GM12878 (cell line): ENCODE measurements around the gene RPL38. TPM values are rescaled to one million over a fixed set of nuclear protein-coding genes. Genes with fewer than 3 reads are reported as not detected.

Source experiments
- ATAC-seq: fragments of 200-7000 bp; cut with Tn5 transposase; 3 replicates; pipeline ENCODE4 v1.9.1; 2020; ENCODE audit warnings: mild to moderate bottlenecking, moderate library complexity
- BruUV-seq: library from RNA; stranded (reverse); fragments of 400-500 nt; replicated peaks from 2 replicates; lab custom pipeline; 2021; lab: Mats Ljungman, UMichigan
- CTCF ChIA-PET: fragments of 300-600 bp; sonication (Branson Sonifier 250); formaldehyde crosslinking; extraction: SDS; loops from one replicate; lab custom pipeline; 2021; ENCODE audit warnings: inconsistent platforms; lab: Yijun Ruan, JAX
- POLR2A ChIA-PET: fragments of 350-600 bp; formaldehyde crosslinking; extraction: SDS; loops from one replicate; lab custom pipeline; 2021; ENCODE audit warnings: inconsistent platforms; lab: Charles Lee
- RAD21 ChIA-PET: fragments of 300-600 bp; sonication (Branson Sonifier 250); formaldehyde crosslinking; loops from one replicate; lab custom pipeline; 2023; ENCODE audit warnings: antibody characterized with exemption; ENCODE audit not compliant: unreplicated experiment; lab: Charles Lee
- SMC1A ChIA-PET: fragments of 300-600 bp; sonication (Branson Sonifier 250); formaldehyde crosslinking; loops from one replicate; lab custom pipeline; 2023; ENCODE audit not compliant: unreplicated experiment, uncharacterized antibody; lab: Charles Lee
- DNase-seq: peaks from one replicate; pipeline ENCODE4 v3.0.0-alpha.2; 2011; ENCODE audit warnings: low read depth, low spot score
- FAIRE-seq: peaks from 3 replicates; lab custom pipeline; 2011; peaks lifted over from hg19 to GRCh38; lab: Jason Lieb, UNC
- H2AFZ ChIP-seq: 2 replicates; pipeline ENCODE4 v1.6.0; 2011; ENCODE audit warnings: low read depth, low read length, control low read depth; ENCODE audit not compliant: control insufficient read depth
- H3K27ac ChIP-seq: 2 replicates; pipeline ENCODE4 v1.5.1; 2011; ENCODE audit warnings: control low read depth; ENCODE audit not compliant: control insufficient read depth, insufficient read depth
- H3K27me3 ChIP-seq, 2 experiments: replicated peaks in 1 of 2; 2 replicates each; pipeline versions ENCODE4 v1.6.0 to v1.6.1; 2011; ENCODE audit warnings: low read length in 1 of 2; ENCODE audit not compliant: control insufficient read depth in 2 of 2, insufficient read depth in 2 of 2
- H3K36me3 ChIP-seq, 2 experiments: 2 replicates each; pipeline ENCODE4 v1.5.1; 2011; ENCODE audit warnings: low read length in 1 of 2; ENCODE audit not compliant: control insufficient read depth in 2 of 2, insufficient read depth in 2 of 2
- H3K4me1 ChIP-seq: 2 replicates; pipeline ENCODE4 v1.6.1; 2011; ENCODE audit warnings: mild to moderate bottlenecking, low read length, moderate library complexity, mixed read lengths; ENCODE audit not compliant: control insufficient read depth, insufficient read depth
- H3K4me2 ChIP-seq: 2 replicates; pipeline ENCODE4 v1.6.0; 2011; ENCODE audit warnings: control low read depth; ENCODE audit not compliant: control insufficient read depth, insufficient read depth
- H3K4me3 ChIP-seq: fragments of 200-600 bp; sonication (generic); 2 replicates; pipeline ENCODE4 v1.5.1; 2016
- H3K79me2 ChIP-seq: 2 replicates; pipeline ENCODE4 v1.6.0; 2011; ENCODE audit warnings: low read length; ENCODE audit not compliant: control insufficient read depth, insufficient read depth
- H3K9ac ChIP-seq: 2 replicates; pipeline ENCODE4 v1.8.0; 2011; ENCODE audit warnings: low read length, control low read depth, mixed read lengths; ENCODE audit not compliant: control insufficient read depth, insufficient read depth
- H3K9me3 ChIP-seq: replicated peaks from 3 replicates; pipeline ENCODE4 v1.5.1; 2011; ENCODE audit warnings: mild to moderate bottlenecking, low read length; ENCODE audit not compliant: control insufficient read depth, insufficient read depth
- H4K20me1 ChIP-seq: 2 replicates; pipeline ENCODE4 v1.6.0; 2011; ENCODE audit not compliant: control insufficient read depth, insufficient read depth
- BRCA1 ChIP-seq: IDR thresholded peaks from 2 replicates; pipeline ENCODE4 v1.6.1; 2011; ENCODE audit warnings: low read depth, low read length, improper control_type of control experiment
- CBX3 ChIP-seq: fragments of 200-600 bp; sonication (generic); IDR thresholded peaks from 2 replicates; pipeline ENCODE4 v1.6.1; 2016; ENCODE audit warnings: low read depth, borderline replicate concordance
- GATAD2B ChIP-seq: fragments of 450-650 bp; conservative IDR thresholded peaks from 2 replicates; pipeline ENCODE4 v1.6.1; 2017; ENCODE audit warnings: low read depth, mild to moderate bottlenecking, moderate library complexity
- KAT2A ChIP-seq: conservative IDR thresholded peaks from 2 replicates; pipeline ENCODE4 v1.6.1; 2011; ENCODE audit warnings: low read depth, low read length; ENCODE audit not compliant: control insufficient read depth
- SP1 ChIP-seq: IDR thresholded peaks from one replicate; pipeline ENCODE4 v1.6.1; 2011; ENCODE audit warnings: low read depth, low read length
- ZNF384 ChIP-seq: IDR thresholded peaks from 2 replicates; pipeline ENCODE4 v1.6.1; 2012; ENCODE audit warnings: low read depth, mild to moderate bottlenecking, low read length, improper control_type of control experiment, borderline replicate concordance
- WGBS: methylation state at CpG from one replicate; pipeline ENCODE4 v1.1.6; 2016; ENCODE audit warnings: low lambda C conversion rate; ENCODE audit not compliant: insufficient replicate concordance, insufficient coverage; ENCODE audit errors: missing lambda C conversion rate; 5-methylcytosine and 5-hydroxymethylcytosine counted together
- in situ Hi-C: fragments of 300-500 bp; cut with MboI; formaldehyde crosslinking; loops from 9 replicates; pipeline ENCODE4 v1.14.3; 2018; ENCODE audit warnings: mixed read lengths
- intact Hi-C: fragments of 100-400 bp; cut with micrococcal nuclease; formaldehyde crosslinking; loops from one replicate; pipeline ENCODE4 v1.14.2; 2022; ENCODE audit not compliant: unreplicated experiment
- polyA plus RNA-seq, 11 experiments: library from polyadenylated mRNA; depleted of rRNA in 4 of 11; unstranded in 6 of 11; stranded (reverse) in 5 of 11; fragments of >200 nt; fragmentation: Nextera tagmentation in 4 of 11; fragmentation: Illumina TruSeq in 1 of 11; extraction: Ambion mirVana in 4 of 11; extraction: Trizol in 1 of 11; gene quantifications; 1 replicate in 1 of 11; 2 replicates in 10 of 11; pipeline versions ENCODE4 v1.2.1 to v1.2.3, GENCODE V29; 2011 to 2016; ENCODE audit warnings: inconsistent platforms in 2 of 11, missing spikeins in 2 of 11, low read depth in 1 of 11
- total RNA-seq, 4 experiments: library from RNA; depleted of rRNA in 3 of 4; stranded (reverse); fragments of >200 nt in 3 of 4; fragmentation: Illumina TruSeq in 1 of 4; extraction: Trizol in 1 of 4; gene quantifications; 2 replicates each; pipeline versions ENCODE4 v1.2.1 to v1.2.3, GENCODE V29; 2013 to 2021
- TF ChIP-seq, protein P1 (sequence below): fragments of 450-650 bp; formaldehyde crosslinking; IDR thresholded peaks from 2 replicates; pipeline ENCODE4 v1.5.0; 2022; ENCODE audit warnings: mild to moderate bottlenecking, missing genetic modification characterization
- TF ChIP-seq, protein P2 (sequence below): fragments of 450-650 bp; IDR thresholded peaks from 2 replicates; pipeline ENCODE4 v1.6.1; 2016; ENCODE audit warnings: mild to moderate bottlenecking

The RPL38 gene
- total and polyA plus RNA-seq, 10 of the 15 experiments (the other 5 are each of a cell fraction or from before 2014, with no cell fraction given), result 1,318 to 4,938 (median 2,673) TPM

DNA sequence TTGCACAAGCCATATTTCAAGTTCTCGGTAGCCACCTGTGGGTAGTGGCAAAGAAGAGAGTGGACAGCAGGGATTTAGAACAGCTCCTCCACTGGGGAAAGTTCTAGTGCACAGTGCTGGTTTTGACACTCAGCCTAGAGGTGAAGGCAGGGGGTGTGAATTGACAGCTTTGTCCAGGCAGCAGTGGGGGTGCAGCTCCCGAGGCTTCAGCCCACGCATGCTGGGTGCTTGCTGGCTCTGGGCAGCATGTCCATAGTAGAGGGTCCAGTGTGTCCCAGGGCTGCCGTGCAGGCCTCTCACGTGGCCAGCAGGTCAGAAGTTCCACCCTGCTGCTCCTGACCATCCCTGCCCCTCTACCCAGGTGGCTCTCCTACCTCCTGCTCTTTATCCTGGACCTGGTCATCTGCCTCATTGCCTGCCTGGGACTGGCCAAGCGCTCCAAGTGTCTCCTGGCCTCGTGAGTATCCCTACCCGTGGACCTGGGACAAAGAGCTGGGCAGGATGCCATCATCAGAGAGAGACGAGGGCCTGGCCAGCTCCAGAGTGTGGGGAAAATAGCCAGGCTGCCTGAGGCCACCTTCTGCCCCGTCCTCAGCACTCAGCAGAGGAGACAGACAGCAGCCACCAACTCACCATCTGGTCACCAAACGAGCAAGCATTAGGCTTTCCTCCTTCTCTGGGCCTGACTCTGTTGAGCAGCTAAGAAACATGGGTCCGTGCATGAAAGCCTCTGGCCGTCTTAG lies 39.7 kb downstream of the RPL38 start (continued):
- TF ChIP-seq KAT2A (no peak), ZNF384 (no peak), GATAD2B (no peak), CBX3 (no peak), SP1 (no peak)

DNA sequence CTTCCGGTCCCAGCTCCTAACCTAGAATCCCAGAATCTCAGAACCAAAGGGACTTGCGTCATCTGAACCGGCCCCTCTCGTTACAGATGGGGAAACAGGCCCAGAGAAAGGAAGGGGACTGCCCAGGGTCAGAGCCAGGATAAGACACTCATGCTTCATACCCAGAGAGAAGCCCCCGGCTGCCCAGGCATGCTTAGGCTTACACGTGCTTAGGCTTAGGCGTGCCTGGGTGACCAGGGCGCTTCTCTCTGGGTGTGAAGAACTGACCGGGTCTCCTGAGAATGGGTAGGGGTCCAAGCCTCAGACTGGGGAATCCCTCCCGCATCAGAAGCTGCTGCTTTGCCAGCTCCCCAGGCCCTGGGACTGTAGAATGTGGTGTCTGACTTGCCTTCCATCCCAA lies 40.6 kb downstream of the RPL38 start:
- intact Hi-C loops, result no loop called here
- DNase-seq (no peak), FAIRE-seq (no peak), ATAC-seq (no peak)
- in situ Hi-C loops, result no loop called here
- ChIA-PET POLR2A (no interaction called here), RAD21 (no interaction called here), SMC1A (no interaction called here), CTCF (interaction anchor here (1.0 kb wide), 1 partner anchor 359 kb away, joined by 3 read pairs; no protein-coding TSS in a partner anchor)
- H2AFZ ChIP-seq, result no peak overlapping the region
- no peaks in the 10 kb centered on the region for H4K20me1 ChIP-seq
- no peak overlapping the region for H3K4me2 ChIP-seq
- H3K4me1 ChIP-seq, result no peaks in the 10 kb centered on the region
- H3K36me3 ChIP-seq, result peaks cover 0 to 2% of the 10 kb centered on the region in 2 experiments; a peak in 2 of 4 replicates
- no peaks in the 10 kb centered on the region for H3K27me3 ChIP-seq
- no peaks in the 10 kb centered on the region for H3K79me2 ChIP-seq
- H3K9me3 ChIP-seq, result no peaks in the 10 kb centered on the region; the same call in 2 of the 3 replicates
- no peak overlapping the region for H3K27ac ChIP-seq
- no peak overlapping the region for H3K4me3 ChIP-seq
- BruUV-seq, result no TSS peak
- H3K9ac ChIP-seq, result no peak overlapping the region
- no peak for TF ChIP-seq BRCA1
- TF ChIP-seq, protein P1, sequence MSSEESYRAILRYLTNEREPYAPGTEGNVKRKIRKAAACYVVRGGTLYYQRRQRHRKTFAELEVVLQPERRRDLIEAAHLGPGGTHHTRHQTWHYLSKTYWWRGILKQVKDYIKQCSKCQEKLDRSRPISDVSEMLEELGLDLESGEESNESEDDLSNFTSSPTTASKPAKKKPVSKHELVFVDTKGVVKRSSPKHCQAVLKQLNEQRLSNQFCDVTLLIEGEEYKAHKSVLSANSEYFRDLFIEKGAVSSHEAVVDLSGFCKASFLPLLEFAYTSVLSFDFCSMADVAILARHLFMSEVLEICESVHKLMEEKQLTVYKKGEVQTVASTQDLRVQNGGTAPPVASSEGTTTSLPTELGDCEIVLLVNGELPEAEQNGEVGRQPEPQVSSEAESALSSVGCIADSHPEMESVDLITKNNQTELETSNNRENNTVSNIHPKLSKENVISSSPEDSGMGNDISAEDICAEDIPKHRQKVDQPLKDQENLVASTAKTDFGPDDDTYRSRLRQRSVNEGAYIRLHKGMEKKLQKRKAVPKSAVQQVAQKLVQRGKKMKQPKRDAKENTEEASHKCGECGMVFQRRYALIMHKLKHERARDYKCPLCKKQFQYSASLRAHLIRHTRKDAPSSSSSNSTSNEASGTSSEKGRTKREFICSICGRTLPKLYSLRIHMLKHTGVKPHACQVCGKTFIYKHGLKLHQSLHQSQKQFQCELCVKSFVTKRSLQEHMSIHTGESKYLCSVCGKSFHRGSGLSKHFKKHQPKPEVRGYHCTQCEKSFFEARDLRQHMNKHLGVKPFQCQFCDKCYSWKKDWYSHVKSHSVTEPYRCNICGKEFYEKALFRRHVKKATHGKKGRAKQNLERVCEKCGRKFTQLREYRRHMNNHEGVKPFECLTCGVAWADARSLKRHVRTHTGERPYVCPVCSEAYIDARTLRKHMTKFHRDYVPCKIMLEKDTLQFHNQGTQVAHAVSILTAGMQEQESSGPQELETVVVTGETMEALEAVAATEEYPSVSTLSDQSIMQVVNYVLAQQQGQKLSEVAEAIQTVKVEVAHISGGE (CRISPR knock-in tag), result no peak
- TF ChIP-seq, protein P2, sequence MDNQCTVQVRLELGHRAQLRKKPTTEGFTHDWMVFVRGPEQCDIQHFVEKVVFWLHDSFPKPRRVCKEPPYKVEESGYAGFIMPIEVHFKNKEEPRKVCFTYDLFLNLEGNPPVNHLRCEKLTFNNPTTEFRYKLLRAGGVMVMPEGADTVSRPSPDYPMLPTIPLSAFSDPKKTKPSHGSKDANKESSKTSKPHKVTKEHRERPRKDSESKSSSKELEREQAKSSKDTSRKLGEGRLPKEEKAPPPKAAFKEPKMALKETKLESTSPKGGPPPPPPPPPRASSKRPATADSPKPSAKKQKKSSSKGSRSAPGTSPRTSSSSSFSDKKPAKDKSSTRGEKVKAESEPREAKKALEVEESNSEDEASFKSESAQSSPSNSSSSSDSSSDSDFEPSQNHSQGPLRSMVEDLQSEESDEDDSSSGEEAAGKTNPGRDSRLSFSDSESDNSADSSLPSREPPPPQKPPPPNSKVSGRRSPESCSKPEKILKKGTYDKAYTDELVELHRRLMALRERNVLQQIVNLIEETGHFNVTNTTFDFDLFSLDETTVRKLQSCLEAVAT, result no peak
- WGBS, result 78% methylated on average over 10 of the region's 10 CpGs
